Natural killer cell (primary cell): Measurements from ENCODE around the gene SV2C. TPM values are rescaled to one million over a fixed set of nuclear protein-coding genes. Genes with fewer than 3 reads are reported as not detected.

Source experiments
- ATAC-seq, 3 donors: fragments of 150-1000 bp in 2 of 3; fragments of 200-7000 bp in 1 of 3; cut with Tn5 transposase; 1 replicate in 1 of 3; 2 replicates in 2 of 3; pipeline ENCODE4 v1.10.0; 2021; ENCODE audit warnings: mild to moderate bottlenecking in 2 of 3, moderate library complexity in 2 of 3
- DNase-seq, 2 donors: peaks; one replicate each; pipeline versions ENCODE4 v3.0.0 to v3.0.0-alpha.2; 2013 to 2021; ENCODE audit warnings: mixed read lengths in 1 of 2
- H3K27ac ChIP-seq: one replicate; pipeline ENCODE4 v1.5.1; 2013; ENCODE audit warnings: mild to moderate bottlenecking, low read length
- H3K27me3 ChIP-seq: one replicate; pipeline ENCODE4 v1.6.1; 2013; ENCODE audit warnings: low read length; ENCODE audit not compliant: control insufficient read depth, insufficient read depth
- H3K36me3 ChIP-seq: one replicate; pipeline ENCODE4 v1.6.1; 2013; ENCODE audit warnings: low read length; ENCODE audit not compliant: control insufficient read depth, insufficient read depth
- H3K4me1 ChIP-seq: one replicate; pipeline ENCODE4 v1.6.1; 2013; ENCODE audit warnings: low read length; ENCODE audit not compliant: control insufficient read depth, insufficient read depth
- H3K4me3 ChIP-seq: one replicate; pipeline ENCODE4 v1.5.1; 2013; ENCODE audit warnings: low read length
- H3K9me3 ChIP-seq: one replicate; pipeline ENCODE4 v1.6.1; 2013; ENCODE audit warnings: low read length; ENCODE audit not compliant: control insufficient read depth, insufficient read depth
- H3K27ac Mint-ChIP-seq, 2 donors: one replicate each; pipeline ENCODE4 v1.8.0; 2022; ENCODE audit warnings: mild to moderate bottlenecking in 2 of 2, mixed read lengths in 2 of 2, moderate library complexity in 1 of 2
- H3K27me3 Mint-ChIP-seq, 2 donors: one replicate each; pipeline ENCODE4 v1.8.0; 2022; ENCODE audit warnings: low read depth in 2 of 2, mixed read lengths in 2 of 2
- H3K36me3 Mint-ChIP-seq: one replicate; pipeline ENCODE4 v1.8.0; 2022; ENCODE audit warnings: mixed read lengths
- H3K4me1 Mint-ChIP-seq, 2 donors: one replicate each; pipeline ENCODE4 v1.8.0; 2022; ENCODE audit warnings: mixed read lengths in 2 of 2
- H3K4me3 Mint-ChIP-seq: one replicate; pipeline ENCODE4 v1.8.0; 2022; ENCODE audit warnings: mild to moderate bottlenecking, moderate library complexity, mixed read lengths
- H3K9me3 Mint-ChIP-seq, 2 donors: one replicate each; pipeline ENCODE4 v1.8.0; 2022; ENCODE audit warnings: mixed read lengths in 2 of 2
- WGBS: methylation state at CpG from one replicate; pipeline ENCODE4 v1.1.7; 2013; ENCODE audit warnings: missing lambda C conversion rate; ENCODE audit not compliant: insufficient coverage; 5-methylcytosine and 5-hydroxymethylcytosine counted together
- intact Hi-C: fragments of 100-400 bp; cut with micrococcal nuclease; formaldehyde crosslinking; loops from one replicate; pipeline ENCODE4 v1.14.2; 2022
- total RNA-seq, 4 donors: library from RNA; stranded (reverse); fragments of 120-200 nt in 1 of 4; gene quantifications; one replicate each; pipeline versions ENCODE4 v1.2.3 to v1.2.4, GENCODE V29; 2013 to 2022
- TF ChIP-seq, protein P1 (sequence below): fragments of 200-600 bp; IDR thresholded peaks from one replicate; pipeline ENCODE4 v1.8.0; 2022; ENCODE audit warnings: antibody characterized with exemption

Gene SV2C
- total RNA-seq, 3 donors from 2014 or later (not counting 1 experiment from before 2014, with no cell fraction given): not detected

DNA sequence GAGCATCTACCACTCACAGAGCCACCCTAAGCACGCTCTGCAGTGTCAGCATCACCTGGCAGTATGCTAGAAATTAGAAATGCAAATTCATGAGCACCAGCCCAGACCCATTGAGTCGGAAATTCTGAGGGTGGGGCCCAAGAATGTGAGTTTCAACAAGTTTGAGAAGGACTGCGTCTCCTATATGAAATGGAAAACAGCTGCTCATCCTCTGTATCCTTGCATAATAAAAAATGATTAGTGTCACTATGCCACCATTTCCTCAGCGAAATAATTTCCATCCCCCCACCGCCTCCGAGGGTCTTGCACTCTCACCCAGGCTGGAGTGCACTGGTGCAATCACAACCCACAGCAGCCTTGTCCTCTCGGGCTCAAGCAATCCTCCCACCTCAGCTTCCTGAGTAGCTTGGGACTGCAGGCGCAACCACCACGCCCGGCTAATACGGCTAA lies 318.6 kb downstream of the SV2C start:
- intact Hi-C loops: loop anchor here (1.0 to 10.0 kb wide), 6 partner anchors 71 to 1767 kb away; no protein-coding TSS in a partner anchor
- peak overlapping the region; percentile 96 for H3K27ac ChIP-seq
- H3K4me3 Mint-ChIP-seq: peak overlapping the region; percentile 99
- H3K36me3 Mint-ChIP-seq: no peaks in the 10 kb centered on the region
- H3K27me3 ChIP-seq: no peaks in the 10 kb centered on the region
- TF ChIP-seq, protein P1, sequence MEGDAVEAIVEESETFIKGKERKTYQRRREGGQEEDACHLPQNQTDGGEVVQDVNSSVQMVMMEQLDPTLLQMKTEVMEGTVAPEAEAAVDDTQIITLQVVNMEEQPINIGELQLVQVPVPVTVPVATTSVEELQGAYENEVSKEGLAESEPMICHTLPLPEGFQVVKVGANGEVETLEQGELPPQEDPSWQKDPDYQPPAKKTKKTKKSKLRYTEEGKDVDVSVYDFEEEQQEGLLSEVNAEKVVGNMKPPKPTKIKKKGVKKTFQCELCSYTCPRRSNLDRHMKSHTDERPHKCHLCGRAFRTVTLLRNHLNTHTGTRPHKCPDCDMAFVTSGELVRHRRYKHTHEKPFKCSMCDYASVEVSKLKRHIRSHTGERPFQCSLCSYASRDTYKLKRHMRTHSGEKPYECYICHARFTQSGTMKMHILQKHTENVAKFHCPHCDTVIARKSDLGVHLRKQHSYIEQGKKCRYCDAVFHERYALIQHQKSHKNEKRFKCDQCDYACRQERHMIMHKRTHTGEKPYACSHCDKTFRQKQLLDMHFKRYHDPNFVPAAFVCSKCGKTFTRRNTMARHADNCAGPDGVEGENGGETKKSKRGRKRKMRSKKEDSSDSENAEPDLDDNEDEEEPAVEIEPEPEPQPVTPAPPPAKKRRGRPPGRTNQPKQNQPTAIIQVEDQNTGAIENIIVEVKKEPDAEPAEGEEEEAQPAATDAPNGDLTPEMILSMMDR: no peak
- H3K36me3 ChIP-seq: no peaks in the 10 kb centered on the region
- 6% methylated on average over 11 of the region's 11 CpGs for WGBS
- ATAC-seq (no peak), DNase-seq (peak; percentile 35 to 65)
- H3K4me1 Mint-ChIP-seq: peaks cover 57 to 60% of the 10 kb centered on the region in 2 donors
- peak overlapping the region; percentile 94 for H3K4me3 ChIP-seq
- no peaks in the 10 kb centered on the region for H3K9me3 ChIP-seq
- no peaks in the 10 kb centered on the region for H3K27me3 Mint-ChIP-seq
- H3K27ac Mint-ChIP-seq: peak overlapping the region; percentile 98 to 99
- no peaks in the 10 kb centered on the region for H3K9me3 Mint-ChIP-seq
- peaks cover 37% of the 10 kb centered on the region for H3K4me1 ChIP-seq

DNA sequence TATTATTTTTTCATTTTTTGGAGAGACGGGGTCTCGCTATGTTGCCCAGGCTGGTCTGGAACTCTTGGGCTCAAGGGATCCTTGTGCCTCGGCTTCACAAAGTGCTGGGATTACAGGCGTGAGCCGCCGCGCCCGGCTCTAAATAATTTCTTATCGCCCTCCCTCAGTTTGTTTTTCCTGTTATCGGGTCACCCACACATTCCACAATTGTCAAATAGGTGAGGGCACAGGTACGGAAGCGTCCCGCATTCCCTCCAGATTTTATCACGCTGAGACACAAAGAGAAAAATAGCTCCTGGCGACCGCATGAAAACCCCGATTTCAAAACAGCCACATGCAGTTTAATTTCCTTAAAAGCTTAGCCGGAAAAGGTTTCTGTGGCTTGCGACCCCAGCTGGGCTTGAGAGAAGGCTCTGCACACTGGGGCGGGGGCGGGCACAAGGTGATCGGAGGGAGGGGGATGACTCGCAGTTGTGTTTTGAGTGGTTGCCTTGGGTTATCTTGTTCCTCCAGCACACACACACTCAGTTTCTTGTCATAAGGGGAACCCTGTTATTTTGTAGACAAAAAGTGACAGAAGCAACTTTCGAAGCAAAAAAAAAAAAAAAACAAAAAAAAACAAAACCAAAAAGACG lies 319.2 kb downstream of the SV2C start:
- WGBS: 0% methylated on average over 21 of the region's 25 CpGs
- intact Hi-C loops: loop anchor here (1.0 to 10.0 kb wide), 6 partner anchors 71 to 1768 kb away; no protein-coding TSS in a partner anchor
- Mint-ChIP-seq H3K4me3 (peak overlapping the region; percentile 99), H3K36me3 (no peaks in the 10 kb centered on the region), H3K9me3 (no peaks in the 10 kb centered on the region), H3K27ac (peak overlapping the region; percentile 98 to 99), H3K27me3 (no peaks in the 10 kb centered on the region), H3K4me1 (peaks cover 62 to 66% of the 10 kb centered on the region in 2 donors)
- ATAC-seq (peak; percentile 45 to 74 (median 56)), DNase-seq (peak; percentile 63 to 95)
- Histone ChIP-seq H3K27ac (peak overlapping the region; percentile 96), H3K9me3 (no peaks in the 10 kb centered on the region), H3K27me3 (no peaks in the 10 kb centered on the region), H3K36me3 (no peaks in the 10 kb centered on the region), H3K4me3 (peak overlapping the region; percentile 94), H3K4me1 (peaks cover 41% of the 10 kb centered on the region)
- TF ChIP-seq, protein P1: no peak

DNA sequence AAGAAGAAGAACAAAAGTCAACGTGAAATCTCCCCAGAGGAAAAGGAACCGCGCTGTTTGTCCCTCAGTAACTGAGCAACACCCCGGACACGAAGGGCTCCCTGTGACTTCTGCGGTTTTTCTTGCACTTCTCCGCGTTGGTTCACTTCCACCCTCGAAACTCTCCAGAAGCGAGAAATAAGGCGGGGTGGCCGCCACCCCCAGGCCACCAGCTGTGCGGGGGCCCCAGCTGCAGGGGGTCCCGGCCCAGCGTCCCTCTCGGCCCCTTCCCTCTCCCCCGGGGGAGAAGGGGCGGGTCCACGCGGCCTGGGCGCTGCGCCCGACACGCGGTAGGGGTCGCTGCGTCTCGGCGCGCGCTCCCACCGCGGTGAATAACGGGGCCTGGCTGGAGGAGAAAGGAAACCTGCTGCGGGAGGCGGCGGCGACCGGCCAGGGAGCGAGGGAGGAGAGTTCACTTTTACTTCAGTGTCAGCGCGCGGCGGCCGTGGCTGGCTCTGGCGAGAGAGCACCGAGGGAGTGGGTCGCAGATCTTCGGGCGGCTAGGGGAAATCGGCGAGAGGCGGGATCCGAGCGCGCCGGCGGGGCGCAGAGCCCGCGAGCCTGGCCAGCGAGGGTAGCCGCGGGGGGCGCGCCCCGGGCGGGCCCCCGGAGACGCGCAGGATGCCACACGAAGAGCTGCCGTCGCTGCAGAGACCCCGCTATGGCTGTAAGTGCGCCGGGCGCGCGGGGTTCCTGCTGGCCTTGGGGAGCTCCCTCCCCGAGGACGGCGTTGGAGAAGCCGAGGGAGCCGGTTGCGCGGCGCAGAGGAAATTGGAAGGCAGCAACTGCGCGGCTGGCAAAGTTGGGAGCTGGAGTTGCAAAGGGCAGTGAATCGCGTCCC lies 319.9 kb downstream of the SV2C start, which contains the start of gene IQGAP2:
Gene IQGAP2, plus strand, starts transcription at position 400 of the 880 bp plus-strand sequence. Its CDS starts 261 bp downstream, at position 661.
- H3K27me3 ChIP-seq: no peaks in the 10 kb centered on the region
- TF ChIP-seq, protein P1: peak; percentile 67
- WGBS: under 1% methylated on average over 84 of the region's 92 CpGs
- Mint-ChIP-seq H3K36me3 (no peaks in the 10 kb centered on the region), H3K4me3 (peak within 1 kb of the TSS; percentile 99), H3K4me1 (peaks cover 70 to 73% of the 10 kb centered on the region in 2 donors), H3K27ac (peak within 1 kb of the TSS; percentile 98 to 99), H3K9me3 (no peaks in the 10 kb centered on the region), H3K27me3 (no peaks in the 10 kb centered on the region)
- H3K4me3 ChIP-seq: peak within 1 kb of the TSS; percentile 94
- DNase-seq (peak; percentile 89 to 94), ATAC-seq (peak; percentile 58 to 81 (median 65))
- intact Hi-C loops: loop anchor here (1.0 to 10.0 kb wide), 7 partner anchors 70 to 1768 kb away; no protein-coding TSS in a partner anchor
- no peaks in the 10 kb centered on the region for H3K9me3 ChIP-seq
- H3K36me3 ChIP-seq: no peaks in the 10 kb centered on the region
- H3K27ac ChIP-seq: peak within 1 kb of the TSS; percentile 96
- H3K4me1 ChIP-seq: peaks cover 46% of the 10 kb centered on the region
